ENCODE results near the gene DDX27. TPM values are rescaled to one million over a fixed set of nuclear protein-coding genes. Genes with fewer than 3 reads are reported as not detected.

Gene DDX27
- total RNA-seq, 1 donor from 2014 or later = 14.6 TPM

GRCh38 chr20:49252556-49253350, 33.5 kb downstream of the DDX27 start:
- intact Hi-C loops (cut with micrococcal nuclease) = no loop called here
- no peak overlapping the region for H3K4me3 ChIP-seq
- TF ChIP-seq CTCF (IDR thresholded peaks at IDR 0.05; ENCODE audit: borderline replicate concordance) = no peak
- no peaks in the 10 kb centered on the region for H3K9me3 ChIP-seq (replicated peaks)
- peaks cover 14% of the 10 kb centered on the region for H3K4me1 ChIP-seq
- H3K27me3 ChIP-seq (ENCODE audit: low read depth) = no peaks in the 10 kb centered on the region
- DNase-seq = no peak
- peaks cover 100% of the 10 kb centered on the region for H3K36me3 ChIP-seq
- no peak overlapping the region for H3K27ac ChIP-seq (replicated peaks)

GRCh38 chr20:49256261-49256660, 37.0 kb downstream of the DDX27 start:
- peaks cover 100% of the 10 kb centered on the region for H3K36me3 ChIP-seq
- DNase-seq = no peak
- intact Hi-C loops (cut with micrococcal nuclease) = no loop called here
- no peak overlapping the region for H3K4me3 ChIP-seq
- TF ChIP-seq CTCF (IDR thresholded peaks at IDR 0.05; ENCODE audit: borderline replicate concordance) = no peak
- no peak overlapping the region for H3K27ac ChIP-seq (replicated peaks)
- H3K27me3 ChIP-seq (ENCODE audit: low read depth) = no peaks in the 10 kb centered on the region
- no peaks in the 10 kb centered on the region for H3K9me3 ChIP-seq (replicated peaks)
- H3K4me1 ChIP-seq = no peaks in the 10 kb centered on the region

- no peak for DNase-seq
- Histone ChIP-seq H3K27me3 (ENCODE audit: low read depth) (no peaks in the 10 kb centered on the region), H3K9me3 (replicated peaks) (no peaks in the 10 kb centered on the region), H3K36me3 (peaks cover 100% of the 10 kb centered on the region), H3K27ac (replicated peaks) (no peak overlapping the region), H3K4me3 (no peak overlapping the region), H3K4me1 (no peaks in the 10 kb centered on the region)
- intact Hi-C loops (cut with micrococcal nuclease) = no loop called here
- TF ChIP-seq CTCF (IDR thresholded peaks at IDR 0.05; ENCODE audit: borderline replicate concordance) = no peak
These were observed 40.1 kb downstream of the DDX27 start for GRCh38 chr20:49259284-49259683.

- Histone ChIP-seq H3K4me1 (no peaks in the 10 kb centered on the region), H3K27me3 (ENCODE audit: low read depth) (no peaks in the 10 kb centered on the region), H3K4me3 (no peak overlapping the region), H3K9me3 (replicated peaks) (no peaks in the 10 kb centered on the region), H3K36me3 (peaks cover 100% of the 10 kb centered on the region), H3K27ac (replicated peaks) (no peak overlapping the region)
- DNase-seq = no peak
- intact Hi-C loops (cut with micrococcal nuclease) = no loop called here
- TF ChIP-seq CTCF (IDR thresholded peaks at IDR 0.05; ENCODE audit: borderline replicate concordance) = no peak
These were observed 40.6 kb downstream of the DDX27 start for GRCh38 chr20:49259799-49260198.

GRCh38 chr20:49260218-49260617, 41.0 kb downstream of the DDX27 start:
- TF ChIP-seq CTCF (IDR thresholded peaks at IDR 0.05; ENCODE audit: borderline replicate concordance) = no peak
- H3K36me3 ChIP-seq = peaks cover 100% of the 10 kb centered on the region

More at GRCh38 chr20:49260218-49260617, 41.0 kb downstream of the DDX27 start:
- DNase-seq = no peak
- no peaks in the 10 kb centered on the region for H3K27me3 ChIP-seq (ENCODE audit: low read depth)
- H3K9me3 ChIP-seq (replicated peaks) = no peaks in the 10 kb centered on the region
- no peak overlapping the region for H3K27ac ChIP-seq (replicated peaks)
- H3K4me3 ChIP-seq = no peak overlapping the region
- no peaks in the 10 kb centered on the region for H3K4me1 ChIP-seq
- intact Hi-C loops (cut with micrococcal nuclease) = no loop called here
